NCI-H1092 (cell line): ENCODE results near the gene NR6A1.
A peak's percentile ranks its signal among the peaks of the same experiment; 100 is the strongest.
"Not testable (repeated sequence)": the region's sequence is repeated elsewhere in the genome, so short reads cannot be mapped to it uniquely, and the experiment has no call there.

Experiments
- DNase-seq: peaks from one replicate; lab custom pipeline; 2025; lab: John Stamatoyannopoulos, UW

The NR6A1 gene

DNA sequence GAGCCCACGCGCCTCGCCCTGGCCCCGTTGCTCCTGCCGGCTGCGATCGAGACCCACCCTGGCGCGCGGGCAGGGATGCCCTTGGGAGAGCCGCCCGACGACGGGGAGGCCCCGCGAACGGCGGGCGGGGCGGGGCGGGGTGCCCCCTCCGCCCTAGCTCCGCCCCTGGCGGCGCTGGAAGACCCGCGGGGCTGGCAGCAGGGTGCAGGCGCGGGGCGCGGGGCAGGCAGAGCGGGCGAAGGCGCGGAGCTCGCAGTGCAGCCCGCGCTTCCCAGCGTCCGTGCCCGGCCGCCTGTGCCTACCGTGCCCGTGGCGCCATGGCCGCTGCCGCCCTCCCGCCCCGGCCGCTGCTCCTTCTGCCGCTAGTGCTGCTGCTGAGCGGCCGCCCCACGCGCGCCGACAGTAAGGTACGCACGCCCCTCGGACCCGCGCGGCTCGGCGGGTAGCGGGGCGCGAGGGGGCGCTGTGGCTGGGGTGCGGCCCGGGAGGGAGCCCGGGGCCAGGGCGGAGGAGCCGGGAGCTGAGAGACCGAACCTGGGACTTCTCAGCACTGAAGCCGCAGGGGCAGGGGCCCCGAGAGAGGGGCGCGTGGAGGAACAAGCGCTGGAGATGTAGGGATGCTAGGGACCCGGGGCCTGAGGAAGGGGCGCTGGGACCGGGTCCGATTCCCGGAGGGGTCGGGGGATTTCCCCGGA, 6.0 kb upstream of the NR6A1 start, which contains the start of gene OLFML2A:
Gene OLFML2A, plus strand, starts transcription at position 180 of the 695 bp plus-strand sequence. Its CDS starts 138 bp downstream, at position 318.
- DNase-seq = peak; percentile 43

DNA sequence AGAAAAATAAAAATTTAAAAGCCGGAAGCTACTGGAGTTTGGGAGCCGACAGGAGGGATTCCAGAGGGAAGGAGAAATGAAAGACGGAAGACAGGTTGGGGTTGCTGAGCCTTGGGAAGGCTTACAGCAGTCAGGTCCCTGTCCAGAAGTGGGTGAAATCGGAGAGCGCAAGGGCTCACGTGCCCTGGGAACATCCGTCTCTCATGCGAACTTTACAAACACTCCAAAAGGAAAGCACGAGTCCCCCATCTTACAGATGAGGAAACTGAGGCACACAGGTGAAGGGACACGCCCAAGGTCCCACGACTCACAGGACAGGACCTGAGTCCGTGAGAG, 5.5 kb upstream of the NR6A1 start:
- no peak for DNase-seq

DNA sequence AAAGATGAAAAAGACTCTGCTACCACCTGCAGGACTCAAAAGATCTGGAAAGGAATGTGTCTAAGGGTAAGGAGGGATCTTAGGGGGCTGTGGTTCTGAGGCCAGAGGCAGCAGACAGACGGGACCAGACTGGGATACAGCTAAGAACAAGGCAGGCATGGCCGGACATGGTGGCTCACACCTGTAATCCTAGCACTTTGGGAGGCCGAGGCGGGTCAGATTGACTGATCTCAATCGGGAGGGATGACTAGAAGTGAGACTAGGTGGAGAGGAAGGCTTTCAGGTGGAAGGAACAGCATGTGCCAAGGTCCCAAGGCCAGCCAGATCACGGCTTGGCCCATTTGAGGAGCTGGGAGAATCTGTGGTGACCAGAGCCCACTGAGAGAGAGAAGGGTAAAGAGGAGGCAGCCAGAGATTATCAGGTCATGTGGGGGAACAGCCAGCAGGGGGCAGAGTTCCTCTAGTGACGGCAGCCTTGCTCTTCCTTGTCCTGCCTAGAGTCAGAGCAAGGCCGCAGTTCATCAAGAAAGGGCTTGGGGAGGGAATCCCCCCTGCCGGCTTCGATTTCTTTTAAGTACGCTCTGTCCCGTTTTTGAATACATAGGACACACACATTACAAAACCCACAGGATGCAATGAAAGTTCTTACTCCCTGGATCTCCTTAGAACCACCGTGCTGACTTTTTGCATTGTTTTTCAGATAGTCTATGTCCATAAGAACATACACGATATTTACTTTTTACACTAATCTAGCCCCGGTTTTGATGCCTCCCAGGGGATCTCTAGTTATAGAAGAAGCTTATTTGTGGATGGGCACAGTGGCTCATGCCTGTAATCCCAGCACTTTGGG, 3.2 kb upstream of the NR6A1 start:
- DNase-seq = peak; percentile 74

DNA sequence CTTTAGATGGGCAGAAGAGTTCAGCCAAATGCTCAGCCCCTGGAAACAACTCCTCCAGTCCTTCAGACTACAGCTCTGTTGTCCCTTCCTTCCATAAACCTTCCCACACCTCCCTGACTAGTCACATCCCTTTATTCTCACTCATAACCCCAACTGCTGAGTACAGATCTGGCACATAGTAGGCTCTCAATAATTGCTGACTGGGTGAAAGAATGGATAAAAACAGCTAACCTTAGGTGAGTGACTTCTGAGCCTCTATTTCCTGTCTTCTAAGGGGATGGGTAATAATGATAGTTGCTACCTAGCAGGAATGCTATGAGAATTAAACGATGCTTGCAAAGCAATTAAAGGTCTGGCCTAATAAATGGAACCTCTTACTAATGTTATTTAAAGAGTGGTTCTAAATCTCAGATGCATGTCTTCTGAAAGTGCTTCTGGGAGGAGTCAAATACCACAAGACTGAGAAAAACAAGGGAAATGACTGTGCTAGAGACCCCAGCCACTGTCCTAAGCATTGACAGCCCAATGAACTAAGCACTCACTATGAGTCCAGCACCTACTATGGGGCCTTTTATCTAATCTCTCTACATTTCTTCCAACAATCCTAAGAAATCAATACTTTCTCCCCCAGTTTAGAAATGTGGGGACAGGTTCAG, 2.5 kb upstream of the NR6A1 start:
- DNase-seq = no peak

DNA sequence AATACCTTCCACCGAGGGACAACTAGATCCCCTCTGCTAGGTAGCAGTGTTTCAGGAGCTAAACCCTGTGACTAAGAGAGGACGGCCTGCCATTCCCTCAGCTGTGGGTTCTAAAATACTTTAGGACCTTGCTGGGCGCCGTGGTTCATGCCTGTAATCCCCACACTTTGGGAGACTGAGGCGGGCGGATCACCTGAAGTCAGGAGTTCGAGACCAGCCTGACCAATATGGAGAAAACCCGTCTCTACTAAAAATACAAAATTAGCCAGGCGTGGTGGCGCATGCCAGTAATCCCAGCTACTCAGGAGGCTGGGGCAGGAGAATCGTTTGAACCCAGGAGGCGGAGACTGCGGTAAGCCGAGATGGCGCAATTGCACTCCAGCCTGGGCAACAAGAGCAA, 1.8 kb upstream of the NR6A1 start:
- DNase-seq = not testable (repeated sequence)

DNA sequence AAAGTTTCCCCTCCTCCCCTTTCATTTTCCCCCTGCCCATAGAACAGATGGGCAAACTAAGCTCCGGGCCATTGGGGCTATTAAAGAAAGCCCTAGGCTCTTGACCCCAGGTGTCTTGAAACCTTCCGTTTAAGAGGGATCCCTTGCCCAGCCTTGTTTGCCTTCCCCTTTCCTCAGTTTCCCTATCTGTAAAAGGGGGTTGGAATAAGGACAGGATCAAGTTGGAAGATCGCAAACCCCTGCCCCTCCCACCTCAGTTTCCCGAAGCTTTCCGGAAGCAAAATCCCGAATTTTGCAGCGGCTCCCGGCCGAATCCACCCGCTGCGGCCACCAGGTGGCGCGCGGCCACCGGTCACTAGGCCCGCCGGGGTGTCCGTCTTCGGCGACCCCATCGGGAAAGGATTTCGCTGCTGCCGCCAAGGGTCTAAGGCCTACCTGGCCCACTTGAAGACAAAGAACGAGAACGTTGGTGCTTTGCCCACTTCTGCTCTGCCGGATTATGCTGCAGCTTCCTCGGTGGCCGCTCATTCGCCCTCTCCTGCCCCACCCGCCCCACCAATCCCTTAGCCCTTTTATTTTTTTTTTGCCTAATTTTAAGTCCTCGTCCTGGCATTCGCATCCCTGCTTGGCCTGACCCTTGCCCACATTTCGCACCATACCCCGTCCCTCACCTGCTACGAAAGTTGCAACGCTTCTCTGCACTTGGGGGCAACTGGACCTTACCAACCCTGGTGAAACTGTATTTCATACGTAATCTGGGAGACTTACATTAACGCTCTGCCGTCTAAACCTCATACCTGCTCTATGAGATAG, 962 bp upstream of the NR6A1 start:
- peak; percentile 65 for DNase-seq

DNA sequence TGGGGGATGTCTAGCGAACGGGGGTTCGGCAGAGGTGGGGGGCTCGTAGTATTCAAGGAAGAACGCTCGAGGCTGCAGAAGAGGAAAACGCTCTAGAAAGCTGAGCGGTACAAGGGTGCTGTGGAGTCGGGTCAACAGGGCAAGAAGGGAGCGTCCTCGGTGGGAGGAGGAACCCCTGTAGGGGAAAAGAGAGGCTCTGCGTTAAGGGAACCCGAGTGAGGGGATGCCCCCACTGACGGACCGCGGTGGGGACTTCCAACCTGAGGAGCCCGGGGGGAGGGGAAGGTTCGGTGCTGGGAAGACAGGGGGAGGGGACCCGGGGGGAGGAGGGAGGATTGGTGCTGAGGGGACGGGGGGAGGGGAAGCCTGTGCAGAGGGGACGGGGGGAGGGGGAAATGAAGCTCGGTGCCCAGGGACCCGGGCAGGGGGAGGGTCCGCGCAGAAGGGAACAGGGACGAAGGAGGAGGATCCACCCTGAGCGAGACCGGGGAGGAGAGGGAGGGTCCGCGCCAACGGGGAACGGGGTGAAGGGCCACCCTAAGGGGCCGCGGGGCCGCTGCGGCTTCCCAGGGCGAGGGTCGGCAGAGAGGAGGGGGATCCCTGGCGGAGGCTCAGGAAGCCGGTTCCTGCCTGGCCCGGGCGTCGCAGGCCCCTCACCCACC, 621 bp downstream of the NR6A1 start:
- no peak for DNase-seq

DNA sequence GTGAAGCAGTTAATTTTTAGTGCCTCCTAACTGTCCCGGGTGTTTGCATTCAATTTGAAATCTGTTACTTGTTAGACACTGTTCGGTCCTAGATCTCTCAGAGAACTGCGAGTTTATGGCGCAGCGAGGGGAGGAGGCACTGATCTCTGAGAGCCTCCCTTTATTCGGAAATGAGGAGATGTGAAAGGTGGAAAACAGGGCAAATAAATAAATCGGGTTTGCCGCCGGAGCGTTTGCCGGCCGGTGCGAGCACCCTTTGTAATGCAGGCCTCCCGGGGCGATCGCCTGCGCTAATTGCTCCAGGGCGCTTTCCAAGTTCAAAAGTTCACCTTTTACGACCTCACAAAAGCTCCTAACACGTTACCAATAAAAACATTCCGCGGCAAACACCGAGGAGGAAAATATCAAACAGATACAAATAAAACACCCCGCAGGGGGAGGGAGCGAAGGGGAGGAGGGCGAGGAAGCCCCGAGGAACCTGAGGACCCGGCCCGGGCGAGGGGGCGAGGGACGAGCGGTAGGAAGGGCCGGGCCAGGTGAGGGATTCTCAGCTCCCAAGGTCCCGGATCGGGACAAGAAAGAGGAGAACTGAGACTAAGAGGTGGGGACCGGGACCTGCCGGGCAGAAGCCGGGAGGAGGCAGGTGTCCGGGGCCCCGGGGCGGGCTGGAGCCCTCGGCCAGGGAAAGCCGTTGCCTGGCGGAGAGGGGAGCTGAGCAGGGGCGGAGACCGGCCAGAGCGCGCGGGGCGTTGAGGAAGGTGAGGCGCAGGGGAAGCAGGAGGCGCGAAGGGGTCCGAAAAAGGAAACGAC, 1.4 kb downstream of the NR6A1 start:
- no peak for DNase-seq

DNA sequence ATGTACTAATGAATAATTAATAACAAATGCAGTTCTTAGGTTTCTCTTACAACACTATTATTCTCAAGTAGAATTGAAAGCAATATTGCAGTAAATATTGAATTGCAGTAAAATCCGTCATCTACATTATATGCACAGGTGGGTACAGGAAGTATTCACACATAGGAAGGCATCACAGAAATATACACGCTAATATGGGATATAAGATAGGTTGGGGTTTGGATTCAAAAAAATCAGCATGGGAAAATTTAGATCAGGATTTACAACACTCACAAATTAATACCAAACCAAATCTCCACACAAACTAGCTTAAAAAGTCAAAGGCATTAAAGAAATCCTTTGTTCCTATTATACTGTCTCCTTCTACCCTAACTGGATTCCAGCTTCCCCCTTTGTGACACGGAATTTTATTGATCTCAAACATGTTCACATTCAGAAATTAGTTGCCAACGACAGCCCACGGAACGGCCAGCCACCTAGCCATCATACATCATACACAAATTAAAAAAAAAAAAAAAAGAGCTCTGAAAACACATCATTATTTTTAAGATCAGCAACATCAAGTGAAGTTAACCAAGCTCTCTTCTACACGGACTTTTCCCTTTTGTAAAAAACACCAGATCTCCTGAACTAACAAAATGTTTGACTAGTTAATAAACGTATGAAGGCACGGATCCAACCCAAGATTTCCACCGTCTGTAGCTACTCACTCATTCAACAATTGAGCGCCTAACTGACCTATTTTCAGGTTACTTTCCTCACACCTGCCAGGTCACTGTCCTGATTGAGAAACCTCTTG, 2.2 kb downstream of the NR6A1 start:
- DNase-seq = no peak

DNA sequence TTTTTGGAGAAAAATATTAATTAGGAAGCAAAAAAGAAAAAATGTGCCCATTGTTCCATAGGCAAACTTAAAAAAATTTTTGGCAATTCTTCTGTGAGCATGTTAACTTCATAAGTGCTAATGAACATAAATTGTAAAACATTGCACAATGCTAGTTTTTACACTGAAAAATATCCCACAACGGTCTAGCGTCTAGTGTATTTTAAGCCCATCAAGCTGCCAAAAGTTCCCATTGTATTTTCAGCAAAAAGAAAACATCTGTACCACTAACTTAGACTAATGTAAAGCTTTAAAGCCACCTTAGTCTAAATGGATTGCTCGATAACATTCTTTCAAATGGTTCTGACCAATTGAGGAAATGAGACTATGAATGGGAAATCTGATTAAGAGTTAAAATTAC, 2.8 kb downstream of the NR6A1 start:
- DNase-seq = no peak

DNA sequence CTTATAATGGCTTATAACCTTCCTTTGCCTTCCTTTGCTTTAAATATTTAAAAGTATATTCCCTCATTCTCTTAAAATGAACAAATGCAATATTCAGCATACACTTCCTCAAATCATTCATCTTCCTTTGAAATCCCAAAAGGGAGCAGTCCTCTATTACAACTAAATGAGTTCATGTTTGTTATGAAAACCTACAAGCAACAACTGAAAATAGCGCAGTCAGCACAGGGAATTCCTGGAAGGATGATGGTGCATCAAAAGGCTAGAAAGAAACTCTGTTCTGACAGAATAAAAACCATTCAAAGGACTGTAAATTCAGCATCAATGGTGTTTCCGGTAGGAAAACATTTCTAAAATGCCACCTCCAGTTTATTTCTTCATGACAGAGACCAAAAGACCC, 3.3 kb downstream of the NR6A1 start:
- DNase-seq = no peak

DNA sequence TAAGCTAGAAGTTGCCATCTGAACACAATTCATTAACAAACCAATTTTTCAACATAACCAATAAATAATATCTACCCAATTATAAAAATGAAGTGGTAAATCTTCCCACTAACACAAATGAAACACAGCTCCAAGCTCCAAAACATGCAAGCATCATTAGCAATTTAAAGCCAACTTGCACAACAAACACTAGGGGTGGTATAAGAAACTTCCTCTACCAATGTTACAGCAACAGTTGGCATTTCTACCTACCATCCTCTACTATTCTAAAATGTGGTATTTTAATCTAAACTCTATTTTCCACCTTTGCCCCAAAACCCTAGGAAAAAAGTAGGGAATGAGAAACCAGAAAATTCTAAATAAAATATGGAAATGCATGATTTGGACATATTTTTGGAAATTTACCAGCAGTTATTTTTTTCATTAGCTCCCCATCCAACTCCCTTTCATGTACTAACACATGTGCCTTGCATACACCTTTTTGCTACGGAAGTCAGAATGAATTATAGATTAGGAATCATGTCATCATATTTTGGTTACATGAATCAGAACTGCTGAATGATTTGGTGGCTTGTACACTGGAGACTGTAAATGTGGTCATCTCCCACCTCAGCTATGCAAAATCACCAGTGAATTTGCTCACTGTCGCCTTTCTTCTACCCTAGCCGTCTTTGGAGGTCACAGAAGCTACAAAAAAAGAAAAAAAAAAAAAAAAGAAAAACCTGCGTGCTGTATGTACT, 4.1 kb downstream of the NR6A1 start:
- no peak for DNase-seq

DNA sequence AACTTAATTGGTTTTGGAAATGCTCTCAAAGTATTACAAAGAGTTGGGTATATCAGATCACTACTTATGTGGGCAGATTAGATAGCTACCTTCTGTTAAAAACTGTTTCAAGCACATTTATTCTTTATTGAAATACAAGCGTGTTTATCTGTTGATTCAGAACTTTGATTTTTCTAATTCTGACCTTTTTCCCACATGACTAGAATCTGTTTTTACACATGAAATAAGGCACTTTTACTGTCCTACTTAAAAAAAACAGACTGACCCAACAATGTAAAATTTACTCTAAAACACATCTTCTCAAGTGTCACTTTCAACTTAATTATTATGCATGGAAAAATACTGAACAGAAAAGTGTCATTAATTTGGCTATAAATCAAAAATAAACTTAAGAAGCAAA, 4.8 kb downstream of the NR6A1 start:
- DNase-seq = no peak

DNA sequence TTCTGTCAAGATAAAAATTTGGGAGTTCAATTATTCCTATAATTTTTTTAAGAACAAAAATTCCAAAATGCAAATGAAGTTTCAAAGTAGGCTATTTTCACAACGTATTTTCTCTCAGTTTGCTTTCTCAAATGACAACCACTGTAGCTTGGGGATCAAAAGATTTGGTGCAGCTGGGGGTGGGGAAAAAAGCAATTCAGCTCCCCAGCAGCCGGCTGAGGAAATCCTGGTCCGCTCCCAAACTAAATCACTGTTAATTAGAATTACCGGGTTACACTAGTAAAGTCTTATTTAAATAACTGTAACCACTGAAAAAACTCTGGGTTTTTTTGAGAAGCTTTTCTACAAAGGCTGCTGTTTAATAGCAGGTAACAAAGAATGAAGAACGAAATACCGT, 5.7 kb downstream of the NR6A1 start:
- no peak for DNase-seq

DNA sequence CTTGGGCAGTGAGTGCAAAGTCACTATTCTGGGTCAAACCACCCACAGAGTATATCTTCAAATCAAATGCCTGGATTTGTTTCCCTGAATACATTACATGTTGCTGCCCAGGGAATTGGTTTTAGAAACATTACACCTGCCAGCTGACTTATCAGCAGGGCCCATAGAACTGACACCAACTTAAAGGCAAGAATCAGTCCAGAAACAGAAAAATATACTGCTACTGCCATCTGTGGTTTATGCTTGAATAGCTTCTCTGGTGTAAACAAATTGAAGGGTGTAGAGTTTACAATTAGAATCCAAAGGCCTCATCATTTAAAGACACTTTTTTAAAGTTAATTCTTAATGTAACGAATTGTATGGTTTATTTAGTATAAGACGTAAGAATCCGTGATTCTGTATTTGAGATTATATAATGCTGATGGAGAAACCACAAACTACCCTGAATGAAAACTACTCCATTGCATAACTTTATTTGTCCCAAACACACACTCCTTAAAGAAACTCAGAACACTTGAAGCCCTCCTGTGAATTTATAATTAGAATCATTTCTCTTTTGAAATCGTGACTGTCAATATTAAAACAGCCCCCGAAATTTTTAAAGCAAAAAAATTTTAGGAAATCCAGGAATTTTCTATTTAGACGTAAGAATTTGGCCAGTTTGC, 6.2 kb downstream of the NR6A1 start:
- no peak for DNase-seq

DNA sequence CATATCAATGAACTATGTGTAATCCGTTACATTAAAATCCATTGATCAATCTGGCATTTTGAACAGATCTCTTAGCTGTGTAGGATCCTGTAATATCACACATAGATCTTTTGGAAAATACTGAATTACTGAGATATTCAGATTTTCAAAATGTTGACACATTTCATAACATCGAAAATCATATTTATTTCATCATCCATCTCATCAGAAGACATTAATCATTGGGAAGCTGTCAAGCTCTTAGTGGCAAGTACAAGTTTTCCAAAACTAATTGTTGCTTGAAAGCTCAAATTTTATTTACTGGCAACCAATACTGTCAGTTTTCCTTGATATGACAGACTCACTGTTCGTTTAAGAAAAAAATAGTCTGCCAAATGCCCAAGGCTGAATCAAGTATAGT, 8.5 kb downstream of the NR6A1 start:
- DNase-seq = no peak

DNA sequence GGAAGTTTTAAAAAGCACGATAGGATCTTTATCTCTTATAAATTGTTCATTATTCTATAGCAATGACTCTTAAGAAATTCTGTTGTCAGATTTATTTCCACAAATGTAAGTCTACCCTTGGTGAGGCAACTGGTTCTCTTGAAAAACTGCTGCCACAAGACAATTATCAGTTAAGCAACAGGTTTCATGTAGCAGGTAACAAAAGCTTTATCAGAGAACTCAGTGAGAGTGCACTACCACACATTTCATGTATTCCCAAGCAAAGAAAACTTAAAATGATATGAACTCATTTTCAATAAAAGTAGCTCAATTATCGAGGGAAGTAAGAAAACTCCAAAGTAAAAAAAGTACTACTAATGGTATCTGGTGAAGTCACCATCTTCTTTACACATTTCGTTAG, 9.4 kb downstream of the NR6A1 start:
- DNase-seq = no peak

DNA sequence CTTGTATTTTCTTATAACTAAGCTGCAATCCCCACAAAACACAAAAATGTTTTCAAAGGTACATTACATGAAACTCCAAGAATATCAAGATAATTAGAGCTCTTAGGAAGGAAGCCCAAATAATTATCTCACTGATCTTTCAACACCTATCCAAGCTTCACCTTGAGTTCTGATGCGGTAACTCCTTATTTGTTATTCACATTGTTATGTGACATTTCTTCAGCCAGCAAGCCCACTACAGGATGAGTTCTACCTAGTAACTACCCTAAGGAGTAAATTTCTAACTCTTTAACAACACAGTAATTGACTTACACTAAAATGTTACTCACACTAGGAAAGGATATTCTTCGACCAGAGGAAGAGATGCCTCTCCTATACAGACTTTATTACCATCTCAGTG, 9.9 kb downstream of the NR6A1 start:
- no peak for DNase-seq

DNA sequence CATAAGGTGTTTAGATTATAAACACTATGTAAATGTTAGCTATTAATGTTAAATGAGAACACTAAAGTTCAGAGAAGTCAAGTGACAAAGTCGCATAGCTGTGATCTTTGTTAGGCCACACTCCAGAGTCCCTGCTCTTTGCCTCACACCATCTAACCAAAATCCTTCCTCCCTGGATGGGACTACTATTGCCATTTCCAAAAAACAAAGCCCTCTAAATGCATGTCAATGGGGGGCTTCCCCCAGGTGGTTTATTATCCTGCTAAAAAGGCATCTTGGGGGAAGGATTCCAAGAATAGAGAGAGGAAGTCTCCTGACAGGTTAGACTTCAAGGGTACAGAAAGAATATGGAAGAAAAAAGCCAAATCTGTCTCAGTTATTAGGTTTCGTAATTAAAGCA, 10.4 kb downstream of the NR6A1 start:
- no peak for DNase-seq
